ENCODE measurements around the gene SPR. TPM values are rescaled to one million over a fixed set of nuclear protein-coding genes. Genes with fewer than 3 reads are reported as not detected.

The SPR gene
- total and polyA plus RNA-seq, 2 of the 13 experiments (the other 11 are each of a cell fraction or from before 2014, with no cell fraction given), result 34.0 to 96.0 TPM

- TF ChIP-seq FOXM1 (CRISPR knock-in tag; IDR thresholded peaks at IDR 0.05) (no peak), ZNF350 (CRISPR knock-in tag; IDR thresholded peaks at IDR 0.05; ENCODE audit: borderline replicate concordance, low read depth) (no peak; the same call in 1 of the 2 replicates), ZFP82 (CRISPR knock-in tag; IDR thresholded peaks at IDR 0.05; ENCODE audit: borderline replicate concordance) (no peak), SMYD3 (CRISPR knock-in tag; IDR thresholded peaks at IDR 0.05) (no peak), ZNF33B (CRISPR knock-in tag; IDR thresholded peaks at IDR 0.05) (no peak; the same call in 1 of the 2 replicates), POLR2A (IDR thresholded peaks at IDR 0.05; ENCODE audit: insufficient read depth in 1 of 2, low read depth in 2 of 2, low read length in 2 of 2) (no peak), MTF2 (CRISPR knock-in tag; IDR thresholded peaks at IDR 0.05; ENCODE audit: borderline replicate concordance) (peak; percentile 99), ZNF30 (CRISPR knock-in tag; IDR thresholded peaks at IDR 0.05) (peak; percentile 56; the same call in 1 of the 2 replicates), ETV6 (CRISPR knock-in tag; conservative IDR thresholded peaks at IDR 0.05) (peak; percentile 56; the same call in 1 of the 2 replicates), TBX3 (IDR thresholded peaks at IDR 0.05; ENCODE audit: borderline replicate concordance) (no peak), ATF7-NPFF (CRISPR knock-in tag; IDR thresholded peaks at IDR 0.05; ENCODE audit: low read depth) (no peak; the same call in 1 of the 2 replicates), JUN (CRISPR knock-in tag; IDR thresholded peaks at IDR 0.05) (no peak), IKZF4 (CRISPR knock-in tag; IDR thresholded peaks at IDR 0.05; ENCODE audit: borderline replicate concordance, low read depth, not compliant biosample characterization) (peak; percentile 86), PAX8 (CRISPR knock-in tag; IDR thresholded peaks at IDR 0.05; ENCODE audit: borderline replicate concordance) (0 out of 2 replicates have a peak, but pooled peaks have one; percentile 56), RAD51 (IDR thresholded peaks at IDR 0.05; ENCODE audit: borderline replicate concordance) (no peak), ELF4 (CRISPR knock-in tag; IDR thresholded peaks at IDR 0.05; ENCODE audit: borderline replicate concordance) (no peak; the same call in 1 of the 2 replicates), ZNF609 (CRISPR knock-in tag; IDR thresholded peaks at IDR 0.05; ENCODE audit: borderline replicate concordance) (no peak), ZNF563 (CRISPR knock-in tag; IDR thresholded peaks at IDR 0.05) (peak; percentile 57; the same call in 1 of the 2 replicates), ZFP36L1 (CRISPR knock-in tag; IDR thresholded peaks at IDR 0.05) (no peak), TAF15 (IDR thresholded peaks at IDR 0.05; ENCODE audit: low read depth, low read length, poor library complexity, severe bottlenecking) (no peak), ZFP62 (CRISPR knock-in tag; IDR thresholded peaks at IDR 0.05) (no peak), POLR2G (IDR thresholded peaks at IDR 0.05; ENCODE audit: low read depth, low read length) (peak; percentile 39; the same call in 1 of the 2 replicates), TSC22D2 (CRISPR knock-in tag; IDR thresholded peaks at IDR 0.05; ENCODE audit: borderline replicate concordance) (no peak)
- TF ChIP-seq, protein P1, sequence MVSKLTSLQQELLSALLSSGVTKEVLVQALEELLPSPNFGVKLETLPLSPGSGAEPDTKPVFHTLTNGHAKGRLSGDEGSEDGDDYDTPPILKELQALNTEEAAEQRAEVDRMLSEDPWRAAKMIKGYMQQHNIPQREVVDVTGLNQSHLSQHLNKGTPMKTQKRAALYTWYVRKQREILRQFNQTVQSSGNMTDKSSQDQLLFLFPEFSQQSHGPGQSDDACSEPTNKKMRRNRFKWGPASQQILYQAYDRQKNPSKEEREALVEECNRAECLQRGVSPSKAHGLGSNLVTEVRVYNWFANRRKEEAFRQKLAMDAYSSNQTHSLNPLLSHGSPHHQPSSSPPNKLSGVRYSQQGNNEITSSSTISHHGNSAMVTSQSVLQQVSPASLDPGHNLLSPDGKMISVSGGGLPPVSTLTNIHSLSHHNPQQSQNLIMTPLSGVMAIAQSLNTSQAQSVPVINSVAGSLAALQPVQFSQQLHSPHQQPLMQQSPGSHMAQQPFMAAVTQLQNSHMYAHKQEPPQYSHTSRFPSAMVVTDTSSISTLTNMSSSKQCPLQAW (CRISPR knock-in tag; IDR thresholded peaks at IDR 0.05), result peak; percentile 71; the same call in 1 of the 2 replicates
Measured at GRCh38 chr2:72915907-72916742, 28.9 kb downstream of the SPR start (continued).
